KMS-11 (cell line): Measurements from ENCODE around the gene FASTKD2.

Source experiments
- H2AFZ ChIP-seq: fragments of 200-600 bp; sonication (generic); 2 replicates; pipeline ENCODE4 v1.6.1; 2016; ENCODE audit warnings: antibody characterized with exemption, mixed run types, low read depth
- H3K27ac ChIP-seq: fragments of 200-600 bp; sonication (generic); 2 replicates; pipeline ENCODE4 v1.6.1; 2016; ENCODE audit warnings: mild to moderate bottlenecking, mixed run types
- H3K27me3 ChIP-seq: fragments of 200-600 bp; sonication (generic); 2 replicates; pipeline ENCODE4 v1.6.1; 2017; ENCODE audit warnings: mild to moderate bottlenecking, low read depth, mixed run types, moderate library complexity; ENCODE audit not compliant: insufficient read depth
- H3K36me3 ChIP-seq: fragments of 200-600 bp; sonication (generic); 2 replicates; pipeline ENCODE4 v1.6.1; 2017; ENCODE audit warnings: mild to moderate bottlenecking, mixed run types; ENCODE audit not compliant: insufficient read depth
- H3K4me1 ChIP-seq: fragments of 200-600 bp; sonication (generic); 2 replicates; pipeline ENCODE4 v1.6.1; 2016; ENCODE audit warnings: mild to moderate bottlenecking, low read depth, mixed run types; ENCODE audit not compliant: poor library complexity, severe bottlenecking
- H3K4me2 ChIP-seq: fragments of 200-600 bp; sonication (generic); 2 replicates; pipeline ENCODE4 v1.7.0; 2016; ENCODE audit warnings: mild to moderate bottlenecking, mixed run types
- H3K4me3 ChIP-seq: fragments of 200-600 bp; sonication (generic); IDR thresholded peaks from 2 replicates; pipeline ENCODE4 v1.6.1; 2017; ENCODE audit warnings: low read depth, low read length, mixed read lengths; ENCODE audit not compliant: insufficient read depth
- H3K79me2 ChIP-seq: fragments of 200-600 bp; sonication (generic); 2 replicates; pipeline ENCODE4 v1.6.1; 2016; ENCODE audit warnings: low read depth, mixed run types; ENCODE audit not compliant: insufficient read depth
- H3K9ac ChIP-seq: fragments of 200-600 bp; sonication (generic); 2 replicates; pipeline ENCODE4 v1.6.1; 2016; ENCODE audit warnings: mild to moderate bottlenecking, mixed run types
- H4K20me1 ChIP-seq: fragments of 200-600 bp; sonication (generic); 2 replicates; pipeline ENCODE4 v1.6.1; 2016; ENCODE audit warnings: mild to moderate bottlenecking, mixed run types; ENCODE audit not compliant: insufficient read depth
- TF ChIP-seq, protein P1 (sequence below): fragments of 200-600 bp; sonication (generic); conservative IDR thresholded peaks from 2 replicates; pipeline ENCODE4 v1.6.1; 2017; ENCODE audit warnings: low read depth, mild to moderate bottlenecking, antibody characterized with exemption, low read length, moderate library complexity, mixed read lengths

FASTKD2 gene

DNA sequence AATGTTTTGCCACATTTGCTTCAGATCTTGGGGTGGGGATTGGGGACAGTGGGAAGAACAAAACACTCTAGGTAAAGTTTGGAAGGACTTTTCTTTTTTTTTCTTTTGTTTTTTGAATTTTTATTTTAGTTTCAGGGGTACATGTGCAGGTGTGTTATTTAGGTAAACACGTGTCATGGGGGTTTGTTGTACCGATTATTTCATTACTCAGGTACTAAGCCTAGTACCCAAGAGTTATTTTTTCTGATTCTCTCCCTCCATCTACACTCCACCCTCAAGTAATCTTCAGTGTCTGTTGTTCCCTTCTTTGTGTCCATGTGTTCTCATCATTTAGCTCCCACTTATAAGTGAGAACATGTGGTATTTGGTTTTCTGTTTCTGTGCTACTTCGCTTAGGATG lies 73.3 kb downstream of the FASTKD2 start:
- H3K27me3 ChIP-seq = no peaks in the 10 kb centered on the region
- no peak overlapping the region for H3K4me2 ChIP-seq
- H3K27ac ChIP-seq = no peak overlapping the region
- no peaks in the 10 kb centered on the region for H3K4me1 ChIP-seq
- TF ChIP-seq, protein P1, sequence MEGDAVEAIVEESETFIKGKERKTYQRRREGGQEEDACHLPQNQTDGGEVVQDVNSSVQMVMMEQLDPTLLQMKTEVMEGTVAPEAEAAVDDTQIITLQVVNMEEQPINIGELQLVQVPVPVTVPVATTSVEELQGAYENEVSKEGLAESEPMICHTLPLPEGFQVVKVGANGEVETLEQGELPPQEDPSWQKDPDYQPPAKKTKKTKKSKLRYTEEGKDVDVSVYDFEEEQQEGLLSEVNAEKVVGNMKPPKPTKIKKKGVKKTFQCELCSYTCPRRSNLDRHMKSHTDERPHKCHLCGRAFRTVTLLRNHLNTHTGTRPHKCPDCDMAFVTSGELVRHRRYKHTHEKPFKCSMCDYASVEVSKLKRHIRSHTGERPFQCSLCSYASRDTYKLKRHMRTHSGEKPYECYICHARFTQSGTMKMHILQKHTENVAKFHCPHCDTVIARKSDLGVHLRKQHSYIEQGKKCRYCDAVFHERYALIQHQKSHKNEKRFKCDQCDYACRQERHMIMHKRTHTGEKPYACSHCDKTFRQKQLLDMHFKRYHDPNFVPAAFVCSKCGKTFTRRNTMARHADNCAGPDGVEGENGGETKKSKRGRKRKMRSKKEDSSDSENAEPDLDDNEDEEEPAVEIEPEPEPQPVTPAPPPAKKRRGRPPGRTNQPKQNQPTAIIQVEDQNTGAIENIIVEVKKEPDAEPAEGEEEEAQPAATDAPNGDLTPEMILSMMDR = no peak
- no peaks in the 10 kb centered on the region for H3K36me3 ChIP-seq
- H2AFZ ChIP-seq = no peak overlapping the region
- H3K9ac ChIP-seq = no peak overlapping the region
- H3K79me2 ChIP-seq = no peaks in the 10 kb centered on the region
- no peaks in the 10 kb centered on the region for H4K20me1 ChIP-seq
- H3K4me3 ChIP-seq = no peak overlapping the region

DNA sequence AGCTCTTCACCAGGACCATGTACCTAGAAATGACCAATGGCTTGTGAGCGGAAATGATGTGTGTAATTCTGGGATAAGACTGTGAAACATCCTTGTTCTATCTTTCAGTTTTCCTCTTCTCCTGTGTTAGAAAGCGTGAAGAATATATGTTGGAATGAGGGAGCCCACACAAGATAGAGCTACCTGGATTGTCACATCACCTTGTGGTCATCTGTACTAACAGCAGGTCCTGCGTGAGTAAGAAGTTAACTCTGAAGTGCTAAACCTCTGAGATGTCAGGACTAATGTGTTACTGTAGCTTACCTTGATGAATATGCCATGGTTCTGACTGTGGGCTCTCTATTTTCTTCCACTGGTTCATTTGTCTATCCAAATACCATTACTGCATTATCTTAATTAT lies 75.6 kb downstream of the FASTKD2 start:
- no peak overlapping the region for H3K4me3 ChIP-seq
- H4K20me1 ChIP-seq = no peaks in the 10 kb centered on the region
- H3K36me3 ChIP-seq = no peaks in the 10 kb centered on the region
- H3K9ac ChIP-seq = no peak overlapping the region
- no peaks in the 10 kb centered on the region for H3K79me2 ChIP-seq
- no peaks in the 10 kb centered on the region for H3K27me3 ChIP-seq
- no peak overlapping the region for H3K27ac ChIP-seq
- H3K4me2 ChIP-seq = no peak overlapping the region
- H2AFZ ChIP-seq = no peak overlapping the region
- TF ChIP-seq, protein P1 = no peak
- no peaks in the 10 kb centered on the region for H3K4me1 ChIP-seq
